Liver (tissue), 3 donors: Measurements from ENCODE around the gene CD37.

Source experiments
- GABPA ChIP-seq, 2 donors: IDR thresholded peaks in 1 of 2; conservative IDR thresholded peaks in 1 of 2; 2 replicates each; pipeline ENCODE4 v1.6.1; 2016; ENCODE audit warnings: antibody characterized with exemption in 2 of 2, mild to moderate bottlenecking in 1 of 2, moderate library complexity in 1 of 2
- JUND ChIP-seq, 2 donors: IDR thresholded peaks; 2 replicates each; pipeline ENCODE4 v1.6.1; 2016; ENCODE audit warnings: antibody characterized with exemption in 2 of 2
- RXRA ChIP-seq, 2 donors: IDR thresholded peaks; 2 replicates each; pipeline ENCODE4 v1.6.1; 2017 to 2018; ENCODE audit warnings: antibody characterized with exemption in 2 of 2, mild to moderate bottlenecking in 1 of 2
- ZBTB33 ChIP-seq: IDR thresholded peaks from 2 replicates; pipeline ENCODE4 v1.6.1; 2016; ENCODE audit warnings: antibody characterized with exemption
- TF ChIP-seq, protein P1 (sequence below): fragments of 150-350 bp; IDR thresholded peaks from 2 replicates; pipeline ENCODE4 v1.5.1; 2017; ENCODE audit warnings: improper control_type of control experiment, low read depth, low read length; ENCODE audit not compliant: missing input control
- TF ChIP-seq, protein P2 (sequence below): IDR thresholded peaks from 2 replicates; pipeline ENCODE4 v1.6.1; 2016; ENCODE audit warnings: antibody characterized with exemption
- donor health status: healthy.
- donor health status: healthy.

DNA sequence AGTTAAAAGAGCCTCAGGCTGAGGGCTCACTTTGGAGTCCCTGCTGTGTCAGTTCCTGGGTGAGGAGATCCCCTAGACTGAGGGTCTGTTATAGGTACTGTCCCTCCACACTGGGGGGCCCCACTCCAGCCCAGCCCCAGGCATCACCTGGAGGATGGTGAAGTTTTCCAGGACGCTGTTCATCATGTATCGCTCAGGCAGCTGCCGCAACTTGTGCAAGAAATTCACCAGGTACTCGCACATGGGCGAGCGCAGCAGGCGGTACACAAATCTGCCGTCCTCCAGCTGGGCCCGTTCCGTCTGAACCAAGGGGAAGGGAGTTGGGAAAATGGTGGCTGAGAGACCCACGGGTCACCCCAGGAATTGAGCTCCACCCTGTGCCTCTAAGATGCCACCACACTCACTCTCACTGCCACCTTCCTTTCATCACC is 7.1 kb downstream of the CD37 start:
- TF ChIP-seq, protein P1, sequence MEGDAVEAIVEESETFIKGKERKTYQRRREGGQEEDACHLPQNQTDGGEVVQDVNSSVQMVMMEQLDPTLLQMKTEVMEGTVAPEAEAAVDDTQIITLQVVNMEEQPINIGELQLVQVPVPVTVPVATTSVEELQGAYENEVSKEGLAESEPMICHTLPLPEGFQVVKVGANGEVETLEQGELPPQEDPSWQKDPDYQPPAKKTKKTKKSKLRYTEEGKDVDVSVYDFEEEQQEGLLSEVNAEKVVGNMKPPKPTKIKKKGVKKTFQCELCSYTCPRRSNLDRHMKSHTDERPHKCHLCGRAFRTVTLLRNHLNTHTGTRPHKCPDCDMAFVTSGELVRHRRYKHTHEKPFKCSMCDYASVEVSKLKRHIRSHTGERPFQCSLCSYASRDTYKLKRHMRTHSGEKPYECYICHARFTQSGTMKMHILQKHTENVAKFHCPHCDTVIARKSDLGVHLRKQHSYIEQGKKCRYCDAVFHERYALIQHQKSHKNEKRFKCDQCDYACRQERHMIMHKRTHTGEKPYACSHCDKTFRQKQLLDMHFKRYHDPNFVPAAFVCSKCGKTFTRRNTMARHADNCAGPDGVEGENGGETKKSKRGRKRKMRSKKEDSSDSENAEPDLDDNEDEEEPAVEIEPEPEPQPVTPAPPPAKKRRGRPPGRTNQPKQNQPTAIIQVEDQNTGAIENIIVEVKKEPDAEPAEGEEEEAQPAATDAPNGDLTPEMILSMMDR, result no peak
- TF ChIP-seq ZBTB33 (no peak), RXRA (IDR thresholded peaks at IDR 0.05) (no peak), JUND (IDR thresholded peaks at IDR 0.05) (no peak), GABPA (IDR thresholded peaks at IDR 0.05 in 1 of 2, conservative IDR thresholded peaks at IDR 0.05 in 1 of 2) (no peak)
- TF ChIP-seq, protein P2, sequence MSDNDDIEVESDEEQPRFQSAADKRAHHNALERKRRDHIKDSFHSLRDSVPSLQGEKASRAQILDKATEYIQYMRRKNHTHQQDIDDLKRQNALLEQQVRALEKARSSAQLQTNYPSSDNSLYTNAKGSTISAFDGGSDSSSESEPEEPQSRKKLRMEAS, result no peak
